WTC11 (cell line): ENCODE results near the gene RAB8B. TPM values are rescaled to one million over a fixed set of nuclear protein-coding genes. Genes with fewer than 3 reads are reported as not detected.

ENCODE experiments used
- ERG ChIP-seq: fragments of 250-450 bp; sonication (Bioruptor Pico); IDR thresholded peaks from 2 replicates; pipeline ENCODE4 v1.8.0; 2021; ENCODE audit warnings: mild to moderate bottlenecking
- FOXK1 ChIP-seq: sonication (generic); formaldehyde crosslinking; IDR thresholded peaks from 2 replicates; pipeline ENCODE4 v1.8.0; 2022; ENCODE audit warnings: mild to moderate bottlenecking, moderate library complexity, missing genetic modification reagents
- GABPB1 ChIP-seq: sonication (generic); formaldehyde crosslinking; IDR thresholded peaks from 2 replicates; pipeline ENCODE4 v1.8.1; 2023; ENCODE audit warnings: mild to moderate bottlenecking, missing genetic modification reagents
- HMGA2 ChIP-seq: fragments of 250-450 bp; sonication (Bioruptor Pico); IDR thresholded peaks from 2 replicates; pipeline ENCODE4 v1.4.0; 2021; ENCODE audit warnings: mild to moderate bottlenecking, moderate library complexity
- IRF2 ChIP-seq: sonication (generic); formaldehyde crosslinking; IDR thresholded peaks from 2 replicates; pipeline ENCODE4 v1.8.0; 2022; ENCODE audit warnings: low read depth, missing genetic modification reagents, borderline replicate concordance
- JAZF1 ChIP-seq: fragments of 250-450 bp; sonication (Bioruptor Pico); IDR thresholded peaks from 2 replicates; pipeline ENCODE4 v1.9.0; 2021; ENCODE audit warnings: moderate library complexity, mild to moderate bottlenecking, inconsistent platforms
- JUN ChIP-seq: sonication (generic); formaldehyde crosslinking; IDR thresholded peaks from 2 replicates; pipeline ENCODE4 v1.8.0; 2023; ENCODE audit warnings: mild to moderate bottlenecking, missing genetic modification reagents
- NR1H2 ChIP-seq: sonication (generic); formaldehyde crosslinking; IDR thresholded peaks from 2 replicates; pipeline ENCODE4 v1.9.0; 2021; ENCODE audit warnings: mild to moderate bottlenecking, moderate library complexity, missing genetic modification reagents
- NR3C1 ChIP-seq: sonication (generic); formaldehyde crosslinking; conservative IDR thresholded peaks from 2 replicates; pipeline ENCODE4 v1.8.1; 2023; ENCODE audit warnings: low read depth, mild to moderate bottlenecking, missing genetic modification reagents
- ZNF281 ChIP-seq: sonication (generic); formaldehyde crosslinking; IDR thresholded peaks from 2 replicates; pipeline ENCODE4 v1.8.0; 2023; ENCODE audit warnings: mild to moderate bottlenecking, missing genetic modification reagents
- ZNF317 ChIP-seq: sonication (generic); formaldehyde crosslinking; IDR thresholded peaks from 2 replicates; pipeline ENCODE4 v1.8.1; 2023; ENCODE audit warnings: low read depth, mild to moderate bottlenecking, moderate library complexity, missing genetic modification reagents, borderline replicate concordance
- total RNA-seq: library from RNA; stranded (reverse); gene quantifications from 3 replicates; pipeline ENCODE4 v1.2.3, GENCODE V29; 2021
- TF ChIP-seq, protein P1 (sequence below): sonication (generic); formaldehyde crosslinking; conservative IDR thresholded peaks from 2 replicates; pipeline ENCODE4 v1.8.1; 2023; ENCODE audit warnings: mild to moderate bottlenecking, low read depth, missing genetic modification reagents, moderate library complexity
- TF ChIP-seq, protein P2 (sequence below): sonication (generic); formaldehyde crosslinking; IDR thresholded peaks from 2 replicates; pipeline ENCODE4 v1.8.1; 2023; ENCODE audit warnings: mild to moderate bottlenecking, missing genetic modification reagents, borderline replicate concordance
- TF ChIP-seq, protein P3 (sequence below): sonication (generic); formaldehyde crosslinking; IDR thresholded peaks from 2 replicates; pipeline ENCODE4 v1.8.1; 2022; ENCODE audit warnings: low read depth, mild to moderate bottlenecking, moderate library complexity, missing genetic modification reagents, borderline replicate concordance

Gene RAB8B
- total RNA-seq, 1 experiment from 2014 or later = 32.5 TPM

DNA sequence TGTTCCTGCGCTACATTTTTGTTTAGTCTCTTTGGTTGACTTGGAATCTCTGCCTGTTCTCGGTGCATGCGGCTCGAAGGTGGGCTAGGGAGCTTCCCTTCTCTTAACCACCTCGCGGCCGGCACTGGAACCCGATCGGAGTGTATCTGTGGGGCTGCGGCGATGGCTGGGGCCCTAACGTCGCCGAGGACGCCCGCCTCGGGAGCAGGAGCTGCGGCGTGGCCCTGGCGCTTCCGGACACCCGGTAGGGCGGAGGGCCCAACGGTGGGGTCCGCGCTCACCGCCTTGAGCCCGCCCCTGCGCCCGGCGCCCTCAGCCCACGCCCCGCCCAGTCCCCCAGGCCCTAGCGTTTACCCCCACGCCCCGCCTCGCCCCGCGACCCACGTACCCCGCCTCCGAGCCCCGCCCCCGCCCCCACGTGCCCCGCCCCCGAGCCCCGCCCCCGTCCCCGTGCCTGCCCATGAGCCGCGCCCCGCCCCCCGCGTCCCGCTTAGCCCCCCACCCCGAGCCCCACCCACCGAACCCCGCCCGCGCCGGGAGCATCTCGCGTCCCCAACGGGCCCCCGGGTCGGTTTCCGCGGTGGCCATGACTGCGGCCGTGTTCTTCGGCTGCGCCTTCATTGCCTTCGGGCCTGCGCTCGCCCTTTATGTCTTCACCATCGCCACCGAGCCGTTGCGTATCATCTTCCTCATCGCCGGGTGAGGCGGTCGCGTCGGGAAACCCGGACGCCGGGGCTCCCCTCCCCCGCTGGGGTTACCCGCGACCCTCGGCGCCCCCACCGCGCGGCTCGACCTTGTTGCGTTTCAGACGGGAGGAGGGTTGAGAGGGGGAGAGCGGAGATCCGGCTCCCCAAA is 87.9 kb downstream of the RAB8B start, which contains the start of gene APH1B (continued):
- TF ChIP-seq, protein P1, sequence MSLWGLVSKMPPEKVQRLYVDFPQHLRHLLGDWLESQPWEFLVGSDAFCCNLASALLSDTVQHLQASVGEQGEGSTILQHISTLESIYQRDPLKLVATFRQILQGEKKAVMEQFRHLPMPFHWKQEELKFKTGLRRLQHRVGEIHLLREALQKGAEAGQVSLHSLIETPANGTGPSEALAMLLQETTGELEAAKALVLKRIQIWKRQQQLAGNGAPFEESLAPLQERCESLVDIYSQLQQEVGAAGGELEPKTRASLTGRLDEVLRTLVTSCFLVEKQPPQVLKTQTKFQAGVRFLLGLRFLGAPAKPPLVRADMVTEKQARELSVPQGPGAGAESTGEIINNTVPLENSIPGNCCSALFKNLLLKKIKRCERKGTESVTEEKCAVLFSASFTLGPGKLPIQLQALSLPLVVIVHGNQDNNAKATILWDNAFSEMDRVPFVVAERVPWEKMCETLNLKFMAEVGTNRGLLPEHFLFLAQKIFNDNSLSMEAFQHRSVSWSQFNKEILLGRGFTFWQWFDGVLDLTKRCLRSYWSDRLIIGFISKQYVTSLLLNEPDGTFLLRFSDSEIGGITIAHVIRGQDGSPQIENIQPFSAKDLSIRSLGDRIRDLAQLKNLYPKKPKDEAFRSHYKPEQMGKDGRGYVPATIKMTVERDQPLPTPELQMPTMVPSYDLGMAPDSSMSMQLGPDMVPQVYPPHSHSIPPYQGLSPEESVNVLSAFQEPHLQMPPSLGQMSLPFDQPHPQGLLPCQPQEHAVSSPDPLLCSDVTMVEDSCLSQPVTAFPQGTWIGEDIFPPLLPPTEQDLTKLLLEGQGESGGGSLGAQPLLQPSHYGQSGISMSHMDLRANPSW (CRISPR knock-in tag) = no peak
- TF ChIP-seq, protein P2, sequence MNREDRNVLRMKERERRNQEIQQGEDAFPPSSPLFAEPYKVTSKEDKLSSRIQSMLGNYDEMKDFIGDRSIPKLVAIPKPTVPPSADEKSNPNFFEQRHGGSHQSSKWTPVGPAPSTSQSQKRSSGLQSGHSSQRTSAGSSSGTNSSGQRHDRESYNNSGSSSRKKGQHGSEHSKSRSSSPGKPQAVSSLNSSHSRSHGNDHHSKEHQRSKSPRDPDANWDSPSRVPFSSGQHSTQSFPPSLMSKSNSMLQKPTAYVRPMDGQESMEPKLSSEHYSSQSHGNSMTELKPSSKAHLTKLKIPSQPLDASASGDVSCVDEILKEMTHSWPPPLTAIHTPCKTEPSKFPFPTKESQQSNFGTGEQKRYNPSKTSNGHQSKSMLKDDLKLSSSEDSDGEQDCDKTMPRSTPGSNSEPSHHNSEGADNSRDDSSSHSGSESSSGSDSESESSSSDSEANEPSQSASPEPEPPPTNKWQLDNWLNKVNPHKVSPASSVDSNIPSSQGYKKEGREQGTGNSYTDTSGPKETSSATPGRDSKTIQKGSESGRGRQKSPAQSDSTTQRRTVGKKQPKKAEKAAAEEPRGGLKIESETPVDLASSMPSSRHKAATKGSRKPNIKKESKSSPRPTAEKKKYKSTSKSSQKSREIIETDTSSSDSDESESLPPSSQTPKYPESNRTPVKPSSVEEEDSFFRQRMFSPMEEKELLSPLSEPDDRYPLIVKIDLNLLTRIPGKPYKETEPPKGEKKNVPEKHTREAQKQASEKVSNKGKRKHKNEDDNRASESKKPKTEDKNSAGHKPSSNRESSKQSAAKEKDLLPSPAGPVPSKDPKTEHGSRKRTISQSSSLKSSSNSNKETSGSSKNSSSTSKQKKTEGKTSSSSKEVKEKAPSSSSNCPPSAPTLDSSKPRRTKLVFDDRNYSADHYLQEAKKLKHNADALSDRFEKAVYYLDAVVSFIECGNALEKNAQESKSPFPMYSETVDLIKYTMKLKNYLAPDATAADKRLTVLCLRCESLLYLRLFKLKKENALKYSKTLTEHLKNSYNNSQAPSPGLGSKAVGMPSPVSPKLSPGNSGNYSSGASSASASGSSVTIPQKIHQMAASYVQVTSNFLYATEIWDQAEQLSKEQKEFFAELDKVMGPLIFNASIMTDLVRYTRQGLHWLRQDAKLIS (CRISPR knock-in tag) = no peak
- TF ChIP-seq ERG (CRISPR knock-in tag) (no peak), GABPB1 (0 out of 2 replicates have a peak, but pooled peaks have one; percentile 25), FOXK1 (CRISPR knock-in tag) (peak; percentile 47; the same call in 1 of the 2 replicates), JUN (no peak), JAZF1 (no peak), NR3C1 (no peak), ZNF281 (no peak), NR1H2 (no peak), HMGA2 (no peak), ZNF317 (no peak), IRF2 (CRISPR knock-in tag) (no peak)
- TF ChIP-seq, protein P3, sequence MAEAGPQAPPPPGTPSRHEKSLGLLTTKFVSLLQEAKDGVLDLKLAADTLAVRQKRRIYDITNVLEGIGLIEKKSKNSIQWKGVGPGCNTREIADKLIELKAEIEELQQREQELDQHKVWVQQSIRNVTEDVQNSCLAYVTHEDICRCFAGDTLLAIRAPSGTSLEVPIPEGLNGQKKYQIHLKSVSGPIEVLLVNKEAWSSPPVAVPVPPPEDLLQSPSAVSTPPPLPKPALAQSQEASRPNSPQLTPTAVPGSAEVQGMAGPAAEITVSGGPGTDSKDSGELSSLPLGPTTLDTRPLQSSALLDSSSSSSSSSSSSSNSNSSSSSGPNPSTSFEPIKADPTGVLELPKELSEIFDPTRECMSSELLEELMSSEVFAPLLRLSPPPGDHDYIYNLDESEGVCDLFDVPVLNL (CRISPR knock-in tag) = no peak
